Putamen (tissue), 1 donor: Measurements from ENCODE around the gene PA2G4.
"Not testable (repeated sequence)": the region's sequence is repeated elsewhere in the genome, so short reads cannot be mapped to it uniquely, and the experiment has no call there.

Source experiments
- DNase-seq: peaks from one replicate; pipeline ENCODE4 v3.0.0-alpha.2; 2016; ENCODE audit warnings: low spot score

Gene PA2G4

DNA sequence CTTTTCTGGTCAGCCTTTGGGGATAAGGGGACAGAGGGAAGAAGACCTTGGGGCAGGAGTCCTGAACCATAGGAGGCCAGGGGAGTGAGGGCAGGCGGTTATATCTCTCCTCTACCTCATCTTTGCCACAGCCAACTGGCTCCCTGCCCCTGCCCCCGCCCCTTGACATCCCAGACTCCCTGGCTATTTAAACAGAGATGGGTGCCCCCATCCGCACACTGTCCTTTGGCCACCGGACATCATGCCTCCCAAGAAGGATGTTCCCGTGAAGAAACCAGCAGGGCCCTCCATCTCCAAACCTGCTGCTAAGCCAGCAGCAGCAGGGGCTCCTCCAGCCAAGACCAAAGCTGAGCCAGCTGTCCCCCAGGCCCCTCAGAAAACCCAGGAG lies 49.3 kb downstream of the PA2G4 start:
- DNase-seq = no peak

DNA sequence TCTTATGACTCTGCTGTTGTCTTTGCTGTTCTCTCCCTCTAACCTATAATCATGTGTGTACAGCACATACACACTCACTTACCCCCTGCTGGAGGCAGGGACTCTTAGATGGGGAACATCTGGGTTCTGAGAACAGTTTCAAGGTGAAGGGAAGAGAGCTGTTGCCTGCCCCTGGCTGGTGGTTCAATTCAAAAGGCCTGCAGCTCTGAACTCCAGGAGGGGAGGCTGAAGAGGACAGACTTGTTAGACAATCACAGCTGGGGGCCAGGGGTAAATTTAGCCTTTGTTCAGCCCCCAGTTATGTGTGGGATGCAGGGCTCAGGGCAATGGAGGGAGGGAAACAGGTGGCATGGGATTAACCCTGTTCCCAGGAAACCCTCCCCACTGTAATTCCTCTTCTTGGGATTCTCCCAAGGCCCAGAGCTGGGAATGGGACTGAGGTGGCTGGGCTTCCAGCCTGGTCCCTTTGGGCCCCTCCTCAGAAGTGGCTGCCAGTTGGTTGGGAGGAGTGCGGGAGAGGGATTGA lies 50.0 kb downstream of the PA2G4 start:
- DNase-seq = no peak

DNA sequence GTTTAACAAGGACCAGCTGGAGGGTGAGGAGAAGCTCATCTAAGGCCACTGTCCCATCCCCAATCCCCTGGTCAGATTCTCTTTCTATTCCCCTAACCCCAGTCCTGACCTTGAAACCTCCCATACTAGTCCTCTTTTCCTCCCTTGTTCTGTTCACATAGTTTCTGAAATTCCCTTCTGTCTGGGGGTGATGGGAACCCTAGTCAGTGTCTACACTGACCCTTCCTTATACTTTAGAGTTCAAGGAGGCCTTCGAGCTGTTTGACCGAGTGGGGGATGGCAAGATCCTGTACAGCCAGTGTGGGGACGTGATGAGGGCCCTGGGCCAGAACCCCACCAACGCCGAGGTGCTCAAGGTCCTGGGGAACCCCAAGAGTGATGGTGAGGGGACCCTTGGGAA lies 50.5 kb downstream of the PA2G4 start:
- DNase-seq = no peak

DNA sequence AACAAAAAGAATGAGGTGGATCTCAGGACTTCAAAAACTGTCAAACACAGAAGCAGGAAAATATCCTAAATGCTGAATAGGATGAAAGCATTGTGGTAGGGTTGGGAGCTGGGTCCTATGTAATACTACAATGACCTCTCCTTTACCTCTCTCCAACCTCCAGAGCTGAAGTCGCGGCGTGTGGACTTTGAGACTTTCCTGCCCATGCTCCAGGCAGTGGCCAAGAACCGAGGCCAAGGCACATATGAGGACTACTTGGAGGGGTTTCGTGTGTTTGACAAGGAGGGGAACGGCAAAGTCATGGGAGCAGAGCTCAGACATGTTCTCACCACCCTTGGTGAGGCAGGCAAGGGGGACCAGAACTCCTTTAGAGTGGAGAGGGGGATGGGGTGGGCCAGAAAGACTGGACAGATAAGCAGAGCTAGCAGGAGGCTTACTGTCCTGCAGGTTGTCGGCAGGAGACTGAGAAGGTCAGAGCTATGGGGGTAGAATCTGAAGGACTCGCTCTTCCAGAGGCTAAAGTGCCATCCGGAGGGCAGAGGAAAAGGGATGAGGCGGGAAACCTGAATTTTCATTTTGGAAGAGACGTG lies 51.0 kb downstream of the PA2G4 start:
- no peak for DNase-seq

DNA sequence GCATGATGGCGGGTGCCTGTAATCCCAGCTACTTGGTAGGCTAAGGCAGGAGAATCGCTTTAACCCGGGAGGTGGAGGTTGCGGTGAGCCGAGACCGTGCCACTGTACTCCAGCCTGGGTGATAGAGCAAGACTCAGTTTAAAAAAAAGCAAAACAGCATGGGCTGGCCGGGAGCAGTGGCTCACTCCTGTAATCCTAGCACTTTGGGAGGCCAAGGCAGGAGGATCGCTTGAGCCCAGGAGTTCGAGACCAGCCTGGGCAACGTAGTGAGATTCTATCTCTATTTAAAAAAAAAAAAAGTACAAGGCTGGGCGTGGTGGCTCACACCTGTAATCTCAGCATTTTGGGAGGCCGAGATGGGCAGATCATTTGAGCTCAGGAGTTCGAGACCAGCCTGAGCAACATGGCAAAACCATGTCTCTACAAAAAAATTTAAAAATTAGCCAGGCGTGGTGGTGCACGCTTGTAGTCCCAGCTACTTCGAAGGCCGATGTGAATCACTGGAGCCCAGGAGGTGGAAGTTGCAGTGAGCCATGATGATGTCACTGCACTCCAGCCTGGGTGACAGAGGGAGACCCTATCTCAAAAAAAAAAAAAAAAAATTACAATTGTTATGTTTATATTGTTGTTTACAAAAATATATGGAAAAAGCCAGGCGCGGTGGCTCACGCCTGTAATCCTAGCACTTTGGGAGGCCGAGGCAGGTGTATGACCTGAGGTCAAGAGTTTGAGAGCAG lies 52.3 kb downstream of the PA2G4 start:
- not testable (repeated sequence) for DNase-seq

DNA sequence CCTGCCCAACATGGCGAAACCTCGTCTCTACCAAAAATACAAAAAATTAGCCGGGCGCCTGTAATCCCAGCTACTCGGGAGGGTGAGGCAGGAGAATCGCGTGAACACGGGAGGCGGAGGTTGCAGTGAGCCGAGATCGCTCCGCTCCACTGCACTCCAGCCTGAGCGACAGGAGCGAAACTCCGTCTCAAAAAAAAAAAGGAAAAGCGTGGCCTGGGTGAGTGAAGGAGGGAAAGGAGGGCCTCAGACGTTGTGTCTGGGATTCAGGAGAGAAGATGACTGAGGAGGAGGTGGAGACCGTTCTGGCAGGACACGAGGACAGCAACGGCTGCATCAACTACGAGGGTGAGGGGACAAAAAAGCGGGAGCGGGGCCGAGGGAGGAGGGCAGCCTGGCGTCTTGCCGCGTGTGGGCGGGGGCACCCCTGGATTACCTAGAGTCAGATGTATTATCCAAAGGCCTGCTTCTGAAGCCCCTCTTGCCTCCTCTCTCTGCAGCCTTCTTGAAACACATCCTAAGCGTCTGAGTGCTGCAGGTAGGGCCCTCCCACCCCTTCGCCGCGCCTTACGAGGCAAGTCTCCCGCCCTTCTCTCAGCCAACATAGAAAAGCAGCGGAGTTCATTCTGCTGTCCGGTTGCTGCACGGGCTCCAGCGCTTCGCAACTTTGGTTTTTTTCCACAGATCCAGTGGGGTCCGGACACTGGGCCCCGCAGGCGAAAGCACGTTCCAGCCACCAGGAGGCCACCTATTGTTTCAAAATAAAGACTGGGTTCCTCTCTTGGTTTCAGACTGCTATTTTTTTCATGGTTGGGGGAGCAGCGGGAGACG lies 53.1 kb downstream of the PA2G4 start:
- DNase-seq = peak; percentile 26

DNA sequence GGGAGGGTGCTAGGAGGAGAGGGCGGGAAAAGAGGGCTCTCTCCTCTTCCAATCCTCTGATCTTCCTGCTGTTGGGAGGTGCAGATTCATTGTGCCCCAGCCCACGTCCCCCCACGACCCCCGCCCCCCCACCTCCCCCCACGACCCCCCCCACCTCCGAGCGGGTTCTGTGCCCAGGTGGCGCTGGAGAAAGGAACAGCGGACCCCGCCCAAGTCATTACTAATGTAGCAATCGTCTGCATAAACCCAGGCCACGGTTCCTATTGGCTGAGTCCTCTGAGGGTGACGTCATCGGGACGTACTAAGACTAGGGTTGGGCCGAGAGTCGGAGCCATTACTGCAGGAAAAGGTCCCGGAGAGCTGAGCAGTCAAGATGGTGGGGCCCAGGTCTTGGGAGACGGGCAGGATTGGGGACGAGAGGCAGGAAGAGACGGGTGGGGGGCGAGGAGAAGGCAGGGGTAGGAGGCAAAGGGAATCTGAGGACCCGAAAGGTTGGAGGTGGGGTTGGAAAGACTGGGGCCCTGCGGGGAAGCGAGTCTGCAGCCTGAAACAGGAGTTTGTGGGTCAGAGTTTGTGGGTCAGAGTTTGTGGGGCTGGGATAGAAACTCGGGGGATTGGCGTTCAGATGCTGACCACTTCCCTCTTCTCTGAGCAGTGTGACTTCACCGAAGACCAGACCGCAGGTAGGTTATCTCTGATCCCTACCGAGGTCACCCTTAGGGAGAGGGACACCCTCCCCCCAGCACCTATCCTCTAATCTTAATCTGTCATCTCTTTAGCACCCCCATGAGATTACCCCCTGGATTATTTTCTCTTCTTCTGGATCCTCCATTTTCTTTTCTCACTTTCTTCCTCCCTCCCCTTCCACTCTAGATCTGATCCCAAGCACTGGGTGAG lies 53.9 kb downstream of the PA2G4 start, which contains the start of gene MYL6:
Gene MYL6 (plus strand): TSS at position 331 of the 897 bp plus-strand sequence. CDS start 43 bp downstream, at position 374.
- DNase-seq = peak; percentile 98

DNA sequence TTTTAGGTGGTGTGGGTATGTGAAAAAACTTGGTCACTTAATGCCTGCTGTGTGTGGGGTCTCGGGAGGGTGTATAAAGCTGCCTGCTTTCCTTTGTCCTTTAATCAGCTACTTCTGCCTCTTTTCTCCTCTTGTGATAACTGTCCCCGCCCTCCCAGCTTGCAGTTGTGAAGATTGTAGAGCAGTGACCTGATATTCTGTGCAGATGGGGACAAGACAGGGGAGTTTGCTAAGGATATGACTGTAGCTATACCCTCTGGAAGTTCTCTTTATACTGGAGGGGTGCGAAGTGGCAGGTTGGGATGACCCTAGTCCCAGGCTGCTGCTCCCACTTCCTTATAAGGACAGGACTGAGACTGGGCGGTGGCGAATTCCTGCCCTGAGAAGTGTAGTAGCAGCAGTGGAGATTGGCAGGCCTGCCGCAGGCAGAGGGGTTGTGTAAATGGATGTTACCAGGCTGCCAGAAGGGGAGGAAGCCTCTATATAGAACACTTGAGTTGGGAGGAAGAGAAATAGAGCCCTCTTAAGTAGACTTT lies 54.6 kb downstream of the PA2G4 start:
- DNase-seq = no peak

DNA sequence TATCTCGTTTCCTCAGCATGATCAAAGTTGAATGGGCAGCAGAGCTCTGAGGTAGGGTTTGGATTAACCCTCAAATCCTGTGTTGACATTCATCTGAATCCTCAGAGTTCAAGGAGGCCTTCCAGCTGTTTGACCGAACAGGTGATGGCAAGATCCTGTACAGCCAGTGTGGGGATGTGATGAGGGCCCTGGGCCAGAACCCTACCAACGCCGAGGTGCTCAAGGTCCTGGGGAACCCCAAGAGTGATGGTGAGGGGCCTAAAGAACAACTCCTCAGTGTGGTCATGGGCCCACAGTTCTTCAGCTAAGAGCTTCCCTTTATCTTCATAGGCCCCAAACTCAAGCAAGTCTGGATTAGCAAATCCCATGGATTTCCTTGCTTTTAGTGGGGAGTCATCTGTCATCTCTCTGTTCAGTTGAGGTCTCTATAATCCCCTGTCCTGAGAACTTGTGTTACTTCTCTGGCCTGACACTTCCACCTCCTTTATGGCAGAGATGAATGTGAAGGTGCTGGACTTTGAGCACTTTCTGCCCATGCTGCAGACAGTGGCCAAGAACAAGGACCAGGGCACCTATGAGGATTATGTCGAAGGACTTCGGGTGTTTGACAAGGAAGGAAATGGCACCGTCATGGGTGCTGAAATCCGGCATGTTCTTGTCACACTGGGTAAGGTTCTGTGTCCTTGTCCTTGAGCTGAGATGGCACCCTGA lies 55.3 kb downstream of the PA2G4 start:
- DNase-seq = no peak

DNA sequence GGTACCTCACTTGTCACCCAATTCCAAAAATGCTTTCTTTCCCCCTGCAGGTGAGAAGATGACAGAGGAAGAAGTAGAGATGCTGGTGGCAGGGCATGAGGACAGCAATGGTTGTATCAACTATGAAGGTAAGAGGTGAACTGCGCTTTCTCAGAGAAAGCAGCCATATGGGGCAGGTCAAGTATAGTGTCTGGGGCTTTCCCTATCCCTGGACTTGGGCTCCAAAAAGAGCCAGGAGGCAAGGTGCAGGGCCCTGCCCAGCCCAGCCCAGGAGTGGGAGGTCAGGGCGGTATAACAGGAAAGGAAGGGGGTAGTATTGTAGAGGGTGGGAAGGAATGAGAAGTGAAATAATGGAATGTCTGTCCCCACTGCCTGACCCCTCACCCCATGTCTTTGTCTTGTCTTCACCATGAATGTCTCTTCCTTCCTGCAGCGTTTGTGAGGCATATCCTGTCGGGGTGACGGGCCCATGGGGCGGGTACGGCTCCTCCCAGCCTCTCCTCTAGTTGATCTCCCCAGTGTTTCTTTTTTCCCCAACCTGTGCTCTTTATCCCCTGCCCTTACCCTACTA lies 55.9 kb downstream of the PA2G4 start:
- no peak for DNase-seq

DNA sequence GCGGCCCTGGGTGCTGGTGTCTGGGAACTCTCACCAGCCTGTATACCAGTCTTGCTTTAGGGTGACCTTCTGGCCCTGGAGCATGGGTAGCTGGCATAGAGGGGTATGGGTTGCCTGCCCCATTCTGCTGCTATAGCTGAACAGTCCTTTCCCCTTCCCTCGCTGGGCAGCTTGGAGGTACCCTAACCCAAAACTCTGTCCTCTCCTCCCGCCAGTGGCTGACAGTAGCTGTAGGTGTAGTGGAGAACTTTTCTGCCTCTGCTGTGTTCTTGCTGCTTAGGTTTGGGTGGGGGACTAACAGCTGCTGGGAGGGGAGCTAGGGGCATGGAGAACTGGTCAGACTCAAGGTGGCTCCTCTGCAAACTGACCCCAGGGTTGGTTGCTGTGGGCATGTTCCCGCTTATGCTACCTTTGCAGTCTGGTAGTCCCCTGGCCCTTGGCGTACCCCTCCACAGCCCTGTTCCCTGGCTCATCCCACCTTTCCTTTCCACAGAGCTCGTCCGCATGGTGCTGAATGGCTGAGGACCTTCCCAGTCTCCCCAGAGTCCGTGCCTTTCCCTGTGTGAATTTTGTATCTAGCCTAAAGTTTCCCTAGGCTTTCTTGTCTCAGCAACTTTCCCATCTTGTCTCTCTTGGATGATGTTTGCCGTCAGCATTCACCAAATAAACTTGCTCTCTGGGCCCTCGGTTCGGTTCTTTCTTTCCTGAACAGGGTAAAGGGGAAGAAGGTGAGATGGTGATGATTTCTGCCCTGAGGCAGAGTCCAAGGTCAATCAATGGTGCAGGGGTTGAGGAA lies 56.7 kb downstream of the PA2G4 start:
- no peak for DNase-seq

DNA sequence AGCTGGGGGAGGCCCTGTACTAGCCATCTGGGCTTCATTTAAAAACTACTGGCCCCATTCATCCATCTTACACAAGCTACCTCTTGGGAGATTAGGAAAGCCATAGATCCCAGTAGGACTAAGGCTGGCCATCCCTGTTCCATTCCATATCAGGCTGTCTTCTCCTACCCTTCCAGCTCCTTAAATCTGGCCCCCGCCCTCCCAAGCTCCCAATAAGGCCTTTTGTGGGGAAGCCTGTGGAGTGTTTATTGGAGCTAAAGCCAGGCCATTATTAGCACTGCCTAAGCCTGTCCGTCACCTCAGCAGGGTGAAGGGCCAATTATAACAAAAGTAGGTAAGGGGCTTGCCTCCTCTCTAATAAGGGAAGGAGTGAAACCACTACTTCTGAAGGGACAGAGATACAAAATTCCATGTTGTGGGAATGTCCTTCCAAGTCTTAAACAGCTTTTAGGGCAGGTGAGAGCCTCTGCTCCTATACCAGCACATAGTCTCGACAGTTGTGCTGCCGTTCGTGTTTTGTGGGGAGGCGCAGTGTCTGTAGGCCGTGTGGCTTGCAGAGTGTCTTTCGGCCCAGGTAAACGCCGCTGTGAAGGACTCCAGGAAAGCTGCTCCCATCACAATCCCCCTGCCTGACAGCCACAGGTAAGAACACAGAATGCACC lies 57.5 kb downstream of the PA2G4 start:
- no peak for DNase-seq

DNA sequence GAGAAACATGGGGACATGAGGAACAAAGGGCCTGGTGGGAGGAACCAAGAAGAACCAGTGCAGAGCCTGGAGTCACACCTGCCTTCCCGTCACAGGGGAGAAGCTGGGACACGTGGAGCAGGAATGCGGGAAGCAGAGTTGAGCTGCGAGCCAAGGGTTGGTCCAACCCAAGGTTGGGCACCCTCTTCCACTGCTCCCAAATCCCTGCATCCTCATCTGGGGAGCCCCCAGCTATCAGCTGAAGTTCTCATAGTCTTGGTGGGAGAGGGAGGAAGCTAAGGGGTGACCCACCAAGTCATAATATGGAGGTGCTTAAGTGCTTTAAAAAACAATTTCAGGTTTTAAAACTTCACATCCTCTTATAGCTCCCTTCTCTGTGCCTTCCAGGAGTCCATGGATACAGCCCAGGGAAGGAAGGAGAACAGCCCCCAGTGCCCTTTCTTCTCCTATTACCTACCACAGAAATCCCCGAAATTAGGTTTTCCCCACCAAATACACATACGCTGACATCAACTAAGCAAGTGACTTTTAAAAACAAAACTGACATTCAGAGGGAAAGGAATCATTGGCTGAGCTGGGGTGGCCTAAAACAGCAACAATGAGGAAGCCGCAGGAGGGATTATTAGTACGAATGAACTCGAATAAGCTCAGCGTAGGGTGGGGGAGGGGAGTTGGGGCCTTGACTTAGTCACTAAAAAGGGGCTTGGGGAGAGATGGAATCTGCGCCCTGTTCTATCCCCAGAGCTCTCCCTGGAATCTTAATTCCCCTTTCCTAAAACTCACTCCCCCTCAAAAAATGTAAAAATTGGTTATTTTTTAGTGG lies 58.3 kb downstream of the PA2G4 start:
- no peak for DNase-seq
